HepG2 (cell line): ENCODE measurements around the gene RAET1E. TPM values are rescaled to one million over a fixed set of nuclear protein-coding genes. Genes with fewer than 3 reads are reported as not detected.
A peak's percentile ranks its signal among the peaks of the same experiment; 100 is the strongest.

ENCODE experiments used
- ATAC-seq: fragments of 200-7000 bp; cut with Tn5 transposase; 3 replicates; pipeline ENCODE4 v1.9.1; 2020; ENCODE audit warnings: mild to moderate bottlenecking, moderate library complexity
- BruUV-seq: library from RNA; stranded (reverse); fragments of 400-500 nt; replicated peaks from 2 replicates; lab custom pipeline; 2021; lab: Mats Ljungman, UMichigan
- CTCF ChIA-PET: fragments of 300-600 bp; formaldehyde crosslinking; extraction: SDS; loops from one replicate; lab custom pipeline; 2021; ENCODE audit warnings: low total read pairs, inconsistent platforms, low intra/inter-chr PET ratio; lab: Yijun Ruan, JAX
- POLR2A ChIA-PET: fragments of 350-600 bp; sonication (Branson Sonifier 250); formaldehyde crosslinking; loops from one replicate; lab custom pipeline; 2020; ENCODE audit warnings: antibody characterized with exemption, inconsistent platforms; lab: Yijun Ruan, JAX
- DNase-seq: peaks from one replicate; pipeline ENCODE4 v3.0.0-alpha.2; 2015; ENCODE audit warnings: low spot score
- FAIRE-seq: peaks from 3 replicates; lab custom pipeline; 2011; peaks lifted over from hg19 to GRCh38; lab: Jason Lieb, UNC
- H2AFZ ChIP-seq: one replicate; pipeline ENCODE4 v1.6.1; 2011; ENCODE audit warnings: low read length, inconsistent platforms
- H3K27ac ChIP-seq: fragments of 300-600 bp; 3 replicates; pipeline ENCODE4 v1.8.0; 2011; ENCODE audit warnings: mixed run types, mild to moderate bottlenecking, mixed read lengths, low read length, inconsistent platforms; ENCODE audit not compliant: insufficient read depth; ENCODE audit errors: extremely low read length
- H3K27me3 ChIP-seq, 2 experiments: fragments of 200-600 bp in 1 of 2; 2 replicates in 1 of 2; 3 replicates in 1 of 2; pipeline versions ENCODE4 v1.6.0 to v1.8.0; 2011; ENCODE audit warnings: low read length in 2 of 2, mild to moderate bottlenecking in 2 of 2, moderate library complexity in 2 of 2, inconsistent platforms in 1 of 2; ENCODE audit not compliant: insufficient read depth in 2 of 2, control insufficient read depth in 1 of 2
- H3K36me3 ChIP-seq, 2 experiments: fragments of 200-600 bp in 1 of 2; replicated peaks in 1 of 2; 2 replicates in 1 of 2; 3 replicates in 1 of 2; pipeline versions ENCODE4 v1.5.1 to v1.8.0; 2011; ENCODE audit warnings: low read length in 2 of 2, inconsistent platforms in 1 of 2; ENCODE audit not compliant: insufficient read depth in 2 of 2, control insufficient read depth in 1 of 2
- H3K4me1 ChIP-seq: 2 replicates; pipeline ENCODE4 v1.5.1; 2012; ENCODE audit warnings: low read length, inconsistent platforms; ENCODE audit not compliant: insufficient read depth
- H3K4me2 ChIP-seq: 2 replicates; pipeline ENCODE4 v1.6.0; 2011; ENCODE audit warnings: low read depth, low read length, inconsistent platforms
- H3K4me3 ChIP-seq, 3 experiments: fragments of 200-600 bp in 1 of 3; sonication (generic), shearing (Covaris generic) in 1 of 3; replicated peaks in 1 of 3; 2 replicates each; pipeline ENCODE4 v1.5.1; 2011 to 2016; ENCODE audit warnings: low read length in 3 of 3, inconsistent platforms in 2 of 3, low read depth in 2 of 3, mild to moderate bottlenecking in 2 of 3, control low read depth in 1 of 3, mixed read lengths in 1 of 3; ENCODE audit not compliant: insufficient read depth in 1 of 3
- H3K79me2 ChIP-seq: one replicate; pipeline ENCODE4 v1.6.1; 2011; ENCODE audit warnings: low read length, inconsistent platforms; ENCODE audit not compliant: insufficient read depth
- H3K9ac ChIP-seq: 2 replicates; pipeline ENCODE4 v1.6.0; 2011; ENCODE audit warnings: mild to moderate bottlenecking, low read depth, low read length, inconsistent platforms; ENCODE audit not compliant: insufficient read depth
- H3K9me3 ChIP-seq: 2 replicates; pipeline ENCODE4 v1.5.1; 2012; ENCODE audit warnings: mild to moderate bottlenecking, low read length
- H4K20me1 ChIP-seq: 2 replicates; pipeline ENCODE4 v1.6.0; 2011; ENCODE audit warnings: inconsistent platforms, mild to moderate bottlenecking, low read length, moderate library complexity; ENCODE audit not compliant: insufficient read depth
- ESRRA ChIP-seq: sonication (generic); formaldehyde crosslinking; IDR thresholded peaks from 2 replicates; pipeline ENCODE4 v1.5.1; 2020; ENCODE audit warnings: mild to moderate bottlenecking, low read depth, missing genetic modification reagents
- GPN1 ChIP-seq: sonication (generic); formaldehyde crosslinking; IDR thresholded peaks from 2 replicates; pipeline ENCODE4 v1.5.1; 2020; ENCODE audit warnings: missing genetic modification reagents, borderline replicate concordance
- HES4 ChIP-seq: sonication (generic); formaldehyde crosslinking; IDR thresholded peaks from 2 replicates; pipeline ENCODE4 v1.9.0; 2021; ENCODE audit warnings: mild to moderate bottlenecking, missing genetic modification reagents, borderline replicate concordance
- MEIS1 ChIP-seq: sonication (generic); formaldehyde crosslinking; IDR thresholded peaks from 2 replicates; pipeline ENCODE4 v1.9.0; 2021; ENCODE audit warnings: mild to moderate bottlenecking, missing genetic modification reagents, moderate library complexity, borderline replicate concordance
- MXD4 ChIP-seq: IDR thresholded peaks from 2 replicates; pipeline ENCODE4 v1.6.1; 2016; ENCODE audit warnings: mild to moderate bottlenecking, missing biosample characterization, missing genetic modification reagents
- PAWR ChIP-seq: sonication (generic); formaldehyde crosslinking; IDR thresholded peaks from 2 replicates; pipeline ENCODE4 v1.4.0; 2020; ENCODE audit warnings: missing genetic modification reagents, mild to moderate bottlenecking, borderline replicate concordance
- PRDM15 ChIP-seq: sonication (generic); formaldehyde crosslinking; IDR thresholded peaks from 2 replicates; pipeline ENCODE4 v1.4.0; 2020; ENCODE audit warnings: missing genetic modification reagents
- RNF219 ChIP-seq: sonication (generic); formaldehyde crosslinking; IDR thresholded peaks from 2 replicates; pipeline ENCODE4 v1.5.0; 2020; ENCODE audit warnings: mild to moderate bottlenecking, missing genetic modification reagents
- WIZ ChIP-seq: sonication (generic); formaldehyde crosslinking; IDR thresholded peaks from 2 replicates; pipeline ENCODE4 v1.5.1; 2020; ENCODE audit warnings: mild to moderate bottlenecking, missing genetic modification reagents
- ZMYM2 ChIP-seq: sonication (generic); formaldehyde crosslinking; IDR thresholded peaks from 2 replicates; pipeline ENCODE4 v1.8.0; 2022; ENCODE audit warnings: mild to moderate bottlenecking, missing genetic modification reagents
- ZNF138 ChIP-seq: sonication (generic); formaldehyde crosslinking; IDR thresholded peaks from 2 replicates; pipeline ENCODE4 v1.5.0; 2020; ENCODE audit warnings: mild to moderate bottlenecking, low read depth, missing genetic modification reagents
- WGBS: methylation state at CpG from one replicate; pipeline ENCODE4 v1.1.6; 2017; ENCODE audit warnings: low lambda C conversion rate; 5-methylcytosine and 5-hydroxymethylcytosine counted together
- in situ Hi-C: cut with HindIII; loops from 2 replicates; pipeline ENCODE4 v1.10.0; 2017; ENCODE audit warnings: low pct_unique_long_range_greater_than_20kb; ENCODE audit not compliant: extremely low pct_ligation_motif_present
- intact Hi-C: fragments of 100-400 bp; cut with micrococcal nuclease; formaldehyde crosslinking; loops from one replicate; pipeline ENCODE4 v1.10.0; 2022; ENCODE audit not compliant: unreplicated experiment
- polyA plus RNA-seq, 8 experiments: library from polyadenylated mRNA; depleted of rRNA in 3 of 8; stranded (reverse) in 7 of 8; unstranded in 1 of 8; fragments of >200 nt; fragmentation: Illumina TruSeq in 4 of 8; extraction: Trizol in 4 of 8; gene quantifications; 2 replicates each; pipeline versions ENCODE4 v1.2.1 to v1.2.3, GENCODE V29; 2011 to 2016; ENCODE audit warnings: low read depth in 4 of 8, missing spikeins in 1 of 8, mixed read lengths in 1 of 8; ENCODE audit not compliant: insufficient read depth in 1 of 8
- total RNA-seq, 5 experiments: library from RNA; depleted of rRNA; stranded (reverse); fragments of >200 nt; fragmentation: Illumina TruSeq; extraction: Trizol; gene quantifications; 2 replicates each; pipeline ENCODE4 v1.2.3, GENCODE V29; 2016; ENCODE audit warnings: low read depth in 1 of 5

Gene RAET1E
- total and polyA plus RNA-seq, 2 of the 13 experiments (the other 11 are each of a cell fraction or from before 2014, with no cell fraction given): not detected

- 0 out of 2 replicates have a peak, but pooled peaks have one; percentile 6 for TF ChIP-seq PRDM15 (CRISPR knock-in tag)
- no peak for TF ChIP-seq GPN1 (CRISPR knock-in tag)
These were observed 36.1 kb downstream of the RAET1E start (continued) for GRCh38 chr6:149861603-149862423.

- ATAC-seq (peak; percentile 78), FAIRE-seq (peak; percentile 77), DNase-seq (peak; percentile 95)
- 2% methylated on average over 13 of the region's 14 CpGs for WGBS
- CTCF ChIA-PET: no interaction called here
- H3K4me1 ChIP-seq: peaks cover 55% of the 10 kb centered on the region
- peaks cover 32% of the 10 kb centered on the region for H3K79me2 ChIP-seq
- TSS peak; percentile 62 for BruUV-seq
- H3K27ac ChIP-seq: peak overlapping the region; percentile 88
- peak overlapping the region; percentile 47 to 93 (median 66) for H3K4me3 ChIP-seq
- in situ Hi-C loops (no loop called here), intact Hi-C loops (loop anchor here (1.0 to 5.0 kb wide), 3 partner anchors 14 to 114 kb away; partner anchors contain the start of genes NUP43 and PCMT1)
- no peaks in the 10 kb centered on the region for H3K27me3 ChIP-seq
- no peaks in the 10 kb centered on the region for H3K36me3 ChIP-seq
- peak overlapping the region; percentile 88 for H3K4me2 ChIP-seq
- H3K9me3 ChIP-seq: no peaks in the 10 kb centered on the region
- no peak overlapping the region for H2AFZ ChIP-seq
- POLR2A ChIA-PET: interaction anchor here (1.3 to 7.4 kb wide), 2 partner anchors 14 to 30 kb away, joined by 5 to 56 read pairs; no protein-coding TSS in a partner anchor
- peak overlapping the region; percentile 76 for H3K9ac ChIP-seq
- peaks cover 16% of the 10 kb centered on the region; the same call in 1 of the 2 replicates for H4K20me1 ChIP-seq
- no peak; the same call in none of the 2 replicates for TF ChIP-seq MXD4 (CRISPR knock-in tag)
- TF ChIP-seq PAWR (CRISPR knock-in tag): no peak
- TF ChIP-seq WIZ: no peak
- TF ChIP-seq RNF219: peak; percentile 76; the same call in 1 of the 2 replicates
- no peak; the same call in 1 of the 2 replicates for TF ChIP-seq MEIS1 (CRISPR knock-in tag)
- no peak for TF ChIP-seq ZMYM2
- TF ChIP-seq ZNF138: no peak
- TF ChIP-seq ESRRA (CRISPR knock-in tag): no peak
- no peak for TF ChIP-seq HES4 (CRISPR knock-in tag)
These were observed 36.9 kb downstream of the RAET1E start for GRCh38 chr6:149860834-149861602.
